Fibroblast of lung (primary cell): ENCODE results near the gene FBN1. TPM values are rescaled to one million over a fixed set of nuclear protein-coding genes. Genes with fewer than 3 reads are reported as not detected.

ENCODE experiments used
- DNase-seq, 2 donors: peaks; one replicate each; pipeline versions ENCODE4 v3.0.0 to v3.0.0-alpha.2; 2010; ENCODE audit warnings: low read depth in 2 of 2
- H2AFZ ChIP-seq: 2 replicates; pipeline ENCODE4 v1.5.1; 2012; ENCODE audit warnings: low read length, control low read depth, inconsistent platforms
- H3K27ac ChIP-seq: 2 replicates; pipeline ENCODE4 v1.5.1; 2011; ENCODE audit warnings: low read length, control low read depth; ENCODE audit not compliant: insufficient read depth
- H3K27me3 ChIP-seq: 2 replicates; pipeline ENCODE4 v1.5.1; 2011; ENCODE audit warnings: mild to moderate bottlenecking, low read length; ENCODE audit not compliant: control insufficient read depth, insufficient read depth
- H3K36me3 ChIP-seq: 2 replicates; pipeline ENCODE4 v1.5.1; 2011; ENCODE audit warnings: low read length; ENCODE audit not compliant: control insufficient read depth, insufficient read depth
- H3K4me1 ChIP-seq: 2 replicates; pipeline ENCODE4 v1.5.1; 2011; ENCODE audit warnings: low read length; ENCODE audit not compliant: control insufficient read depth, insufficient read depth; ENCODE audit errors: extremely low read depth
- H3K4me2 ChIP-seq: 2 replicates; pipeline ENCODE4 v1.5.1; 2011; ENCODE audit warnings: low read length, control low read depth; ENCODE audit not compliant: insufficient read depth; ENCODE audit errors: extremely low read depth
- H3K4me3 ChIP-seq, 4 experiments: fragments of 200-600 bp in 1 of 4; sonication (generic) in 1 of 4; replicated peaks in 1 of 4; 2 replicates each; pipeline ENCODE4 v1.5.1; 2011 to 2016; ENCODE audit warnings: low read length in 4 of 4, low read depth in 3 of 4, mild to moderate bottlenecking in 3 of 4, control low read depth in 2 of 4, inconsistent platforms in 1 of 4, mixed read lengths in 1 of 4; ENCODE audit not compliant: insufficient read depth in 1 of 4; ENCODE audit errors: control extremely low read depth in 1 of 4
- H3K79me2 ChIP-seq: 2 replicates; pipeline ENCODE4 v1.5.1; 2012; ENCODE audit warnings: mild to moderate bottlenecking, low read length, inconsistent platforms; ENCODE audit not compliant: control insufficient read depth, insufficient read depth
- H3K9ac ChIP-seq: 2 replicates; pipeline ENCODE4 v1.5.1; 2011; ENCODE audit warnings: mild to moderate bottlenecking, low read length, control low read depth; ENCODE audit not compliant: insufficient read depth
- H3K9me3 ChIP-seq: 2 replicates; pipeline ENCODE4 v1.5.1; 2012; ENCODE audit warnings: low read depth, low read length; ENCODE audit not compliant: control insufficient read depth, insufficient read depth
- H4K20me1 ChIP-seq: 2 replicates; pipeline ENCODE4 v1.5.1; 2011; ENCODE audit warnings: low read length; ENCODE audit not compliant: control insufficient read depth, insufficient read depth; ENCODE audit errors: extremely low read depth
- EZH2 ChIP-seq: IDR thresholded peaks from 2 replicates; pipeline ENCODE4 v1.5.1; 2012; ENCODE audit warnings: low read length, control low read depth, mild to moderate bottlenecking; ENCODE audit errors: missing control alignments
- polyA plus RNA-seq, 2 donors: library from polyadenylated mRNA; depleted of rRNA in 1 of 2; stranded (reverse) in 1 of 2; unstranded in 1 of 2; fragments of >200 nt; gene quantifications; 2 replicates each; pipeline ENCODE4 v1.2.1, GENCODE V29; 2011 to 2012; ENCODE audit warnings: missing spikeins in 1 of 2
- total RNA-seq: library from RNA; depleted of rRNA; stranded (reverse); fragments of >200 nt; gene quantifications from 2 replicates; pipeline ENCODE4 v1.2.1, GENCODE V29; 2014
- TF ChIP-seq, protein P1 (sequence below), 2 donors: IDR thresholded peaks in 1 of 2; conservative IDR thresholded peaks in 1 of 2; 1 replicate in 1 of 2; 2 replicates in 1 of 2; pipeline ENCODE4 v1.5.1; 2011 to 2012; ENCODE audit warnings: low read length in 2 of 2, control low read depth in 1 of 2, inconsistent platforms in 1 of 2, low read depth in 1 of 2, mild to moderate bottlenecking in 1 of 2

FBN1 gene
- total and polyA plus RNA-seq, 2 donors (not counting 1 experiment from before 2014, with no cell fraction given): 368 to 446 TPM

DNA sequence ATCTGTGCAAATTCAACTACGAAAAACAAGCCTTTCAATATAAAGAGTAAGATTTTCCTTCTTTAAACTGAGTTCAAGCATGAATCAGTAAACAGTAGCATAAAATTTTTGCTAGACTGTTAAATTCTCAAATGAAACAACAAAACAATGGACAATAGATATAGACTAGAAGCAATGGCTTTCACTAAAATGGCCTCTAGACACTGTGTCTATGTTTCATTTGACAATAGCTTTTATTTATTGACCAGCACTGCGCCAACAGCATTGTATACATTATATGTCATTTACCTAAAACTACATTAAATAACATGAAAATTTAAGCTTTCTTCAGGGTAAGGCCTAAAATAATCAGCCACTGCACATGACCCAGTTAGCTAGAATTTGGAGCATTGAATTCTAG, 165.8 kb downstream of the FBN1 start:
- Histone ChIP-seq H3K27ac (no peak overlapping the region), H3K4me1 (peaks cover 4% of the 10 kb centered on the region), H3K9me3 (no peaks in the 10 kb centered on the region), H2AFZ (no peak overlapping the region), H3K27me3 (no peaks in the 10 kb centered on the region), H4K20me1 (no peaks in the 10 kb centered on the region), H3K79me2 (no peaks in the 10 kb centered on the region), H3K9ac (no peak overlapping the region), H3K4me2 (no peak overlapping the region), H3K36me3 (peaks cover 10% of the 10 kb centered on the region), H3K4me3 (no peak overlapping the region)
- no peak for DNase-seq
- TF ChIP-seq, protein P1, sequence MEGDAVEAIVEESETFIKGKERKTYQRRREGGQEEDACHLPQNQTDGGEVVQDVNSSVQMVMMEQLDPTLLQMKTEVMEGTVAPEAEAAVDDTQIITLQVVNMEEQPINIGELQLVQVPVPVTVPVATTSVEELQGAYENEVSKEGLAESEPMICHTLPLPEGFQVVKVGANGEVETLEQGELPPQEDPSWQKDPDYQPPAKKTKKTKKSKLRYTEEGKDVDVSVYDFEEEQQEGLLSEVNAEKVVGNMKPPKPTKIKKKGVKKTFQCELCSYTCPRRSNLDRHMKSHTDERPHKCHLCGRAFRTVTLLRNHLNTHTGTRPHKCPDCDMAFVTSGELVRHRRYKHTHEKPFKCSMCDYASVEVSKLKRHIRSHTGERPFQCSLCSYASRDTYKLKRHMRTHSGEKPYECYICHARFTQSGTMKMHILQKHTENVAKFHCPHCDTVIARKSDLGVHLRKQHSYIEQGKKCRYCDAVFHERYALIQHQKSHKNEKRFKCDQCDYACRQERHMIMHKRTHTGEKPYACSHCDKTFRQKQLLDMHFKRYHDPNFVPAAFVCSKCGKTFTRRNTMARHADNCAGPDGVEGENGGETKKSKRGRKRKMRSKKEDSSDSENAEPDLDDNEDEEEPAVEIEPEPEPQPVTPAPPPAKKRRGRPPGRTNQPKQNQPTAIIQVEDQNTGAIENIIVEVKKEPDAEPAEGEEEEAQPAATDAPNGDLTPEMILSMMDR (conservative IDR thresholded peaks at IDR 0.05 in 1 of 2, IDR thresholded peaks at IDR 0.05 in 1 of 2; ENCODE audit: low read depth in 1 of 2, low read length in 2 of 2): no peak
- TF ChIP-seq EZH2: no peak

DNA sequence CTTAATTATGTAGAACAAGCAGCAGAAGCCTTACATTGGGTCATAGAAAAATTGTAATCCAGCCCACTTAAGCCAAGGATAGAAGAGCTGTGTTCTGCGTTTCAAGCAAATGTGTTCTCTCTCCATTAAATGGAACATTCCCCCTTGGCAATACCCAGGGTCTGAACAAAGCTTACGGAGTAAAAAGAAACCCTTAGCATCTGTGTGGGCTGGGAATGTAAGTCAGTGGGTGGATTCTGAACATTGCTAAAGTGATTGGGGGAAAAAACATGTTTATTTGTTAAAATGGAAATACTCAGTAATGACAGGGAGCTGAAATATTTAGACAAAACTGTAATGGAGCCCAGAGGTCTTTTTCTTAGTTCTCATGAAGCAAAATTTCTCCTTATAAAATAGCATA, 166.9 kb downstream of the FBN1 start:
- Histone ChIP-seq H2AFZ (no peak overlapping the region), H3K27me3 (no peaks in the 10 kb centered on the region), H3K4me3 (no peak overlapping the region), H3K27ac (no peak overlapping the region), H3K36me3 (peaks cover 9% of the 10 kb centered on the region), H3K9ac (no peak overlapping the region), H4K20me1 (no peaks in the 10 kb centered on the region), H3K4me1 (peaks cover 4% of the 10 kb centered on the region), H3K9me3 (no peaks in the 10 kb centered on the region), H3K4me2 (no peak overlapping the region), H3K79me2 (no peaks in the 10 kb centered on the region)
- TF ChIP-seq, protein P1 (conservative IDR thresholded peaks at IDR 0.05 in 1 of 2, IDR thresholded peaks at IDR 0.05 in 1 of 2; ENCODE audit: low read depth in 1 of 2, low read length in 2 of 2): no peak
- TF ChIP-seq EZH2: no peak
- DNase-seq: peak in 1 of 2 donors; percentile 68

DNA sequence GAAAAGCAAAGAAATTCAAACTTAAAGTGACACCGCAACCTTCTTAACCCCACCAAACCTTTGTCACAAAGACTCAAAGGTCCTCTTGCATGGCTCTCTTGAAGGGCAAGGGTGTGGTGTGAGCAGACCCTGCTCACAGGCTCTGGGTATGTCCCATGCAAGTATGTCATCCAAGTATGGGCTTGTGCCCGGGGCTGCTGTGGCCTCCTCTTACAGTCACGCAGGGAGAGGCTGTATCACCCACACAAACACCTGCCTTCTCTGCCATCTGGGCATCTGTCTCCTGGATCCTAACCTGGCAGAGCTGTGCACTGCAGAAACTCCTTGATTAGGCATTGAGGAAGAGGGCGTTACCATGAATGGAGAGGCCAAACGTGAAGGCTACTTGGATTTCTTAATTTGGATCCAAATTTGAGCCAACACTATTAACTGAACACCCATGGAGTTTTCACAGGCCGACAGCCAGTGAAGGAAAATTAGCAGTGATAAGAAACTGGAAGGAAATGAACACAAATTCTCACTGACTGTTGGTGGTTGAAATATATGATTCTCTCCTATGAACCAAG, 167.6 kb downstream of the FBN1 start:
- Histone ChIP-seq H3K79me2 (no peaks in the 10 kb centered on the region), H4K20me1 (no peaks in the 10 kb centered on the region), H3K27ac (no peak overlapping the region), H2AFZ (no peak overlapping the region), H3K9ac (no peak overlapping the region), H3K4me2 (no peak overlapping the region), H3K27me3 (no peaks in the 10 kb centered on the region), H3K4me3 (no peak overlapping the region), H3K36me3 (peaks cover 9% of the 10 kb centered on the region), H3K4me1 (peaks cover 4% of the 10 kb centered on the region), H3K9me3 (no peaks in the 10 kb centered on the region)
- no peak for DNase-seq
- TF ChIP-seq, protein P1 (conservative IDR thresholded peaks at IDR 0.05 in 1 of 2, IDR thresholded peaks at IDR 0.05 in 1 of 2; ENCODE audit: low read depth in 1 of 2, low read length in 2 of 2): no peak
